K562 (cell line): Measurements from ENCODE around the gene SLC25A18. TPM values are rescaled to one million over a fixed set of nuclear protein-coding genes. Genes with fewer than 3 reads are reported as not detected.
A peak's percentile ranks its signal among the peaks of the same experiment; 100 is the strongest.

Experiments used
- ATAC-seq: fragments of 200-7000 bp; cut with Tn5 transposase; 3 replicates; pipeline ENCODE4 v1.9.1; 2020; ENCODE audit warnings: moderate library complexity
- BruUV-seq: library from RNA; stranded (reverse); fragments of 400-500 nt; replicated peaks from 2 replicates; lab custom pipeline; 2021; lab: Mats Ljungman, UMichigan
- CTCF ChIA-PET: fragments of 300-600 bp; formaldehyde crosslinking; extraction: SDS; loops from one replicate; lab custom pipeline; 2021; ENCODE audit warnings: low intra/inter-chr PET ratio; lab: Yijun Ruan, JAX
- POLR2A ChIA-PET: fragments of 300-600, 350-650 bp; sonication (Branson Sonifier 250); formaldehyde crosslinking; extraction: SDS; loops from one replicate; lab custom pipeline; 2021; ENCODE audit warnings: antibody characterized with exemption, inconsistent platforms; lab: Yijun Ruan, JAX
- DNase-seq, 4 experiments: peaks; one replicate each; pipeline versions ENCODE4 v3.0.0 to v3.0.0-alpha.2; 2011 to 2018; ENCODE audit warnings: low spot score in 3 of 4, mixed read lengths in 3 of 4; ENCODE audit errors: extremely low read depth in 1 of 4
- FAIRE-seq: peaks from 2 replicates; lab custom pipeline; 2011; peaks lifted over from hg19 to GRCh38; lab: Jason Lieb, UNC
- H2AFZ ChIP-seq: 2 replicates; pipeline ENCODE4 v1.6.0; 2011; ENCODE audit warnings: low read depth, low read length, control low read depth, inconsistent platforms
- H3K27ac ChIP-seq: fragments of 200-600 bp; 3 replicates; pipeline ENCODE4 v1.8.0; 2011; ENCODE audit warnings: low read depth, mild to moderate bottlenecking, control low read depth, inconsistent platforms, low read length, moderate library complexity, mixed read lengths; ENCODE audit errors: extremely low read depth
- H3K27me3 ChIP-seq, 2 experiments: fragments of 300-600 bp in 1 of 2; 2 replicates in 1 of 2; 3 replicates in 1 of 2; pipeline versions ENCODE4 v1.6.0 to v1.8.0; 2011; ENCODE audit warnings: inconsistent platforms in 2 of 2, low read length in 2 of 2, mild to moderate bottlenecking in 1 of 2, mixed read lengths in 1 of 2, moderate library complexity in 1 of 2; ENCODE audit not compliant: control insufficient read depth in 2 of 2, insufficient read depth in 2 of 2
- H3K36me3 ChIP-seq: fragments of 300-600 bp; 3 replicates; pipeline ENCODE4 v1.8.0; 2011; ENCODE audit warnings: mild to moderate bottlenecking, low read length, inconsistent platforms; ENCODE audit not compliant: control insufficient read depth, insufficient read depth
- H3K4me1 ChIP-seq, 2 experiments: fragments of 200-600 bp in 1 of 2; replicated peaks in 1 of 2; 2 replicates in 1 of 2; 3 replicates in 1 of 2; pipeline versions ENCODE4 v1.5.1 to v1.8.0; 2011; ENCODE audit warnings: inconsistent platforms in 2 of 2, low read length in 2 of 2, mild to moderate bottlenecking in 1 of 2, mixed read lengths in 1 of 2, moderate library complexity in 1 of 2; ENCODE audit not compliant: control insufficient read depth in 2 of 2, insufficient read depth in 2 of 2
- H3K4me2 ChIP-seq: 2 replicates; pipeline ENCODE4 v1.6.1; 2011; ENCODE audit warnings: low read length, control low read depth, inconsistent platforms, mixed read lengths; ENCODE audit not compliant: insufficient read depth
- H3K4me3 ChIP-seq: fragments of 200-600 bp; sonication (generic), shearing (Covaris generic); 2 replicates; pipeline ENCODE4 v1.5.1; 2016; ENCODE audit warnings: control low read depth, inconsistent platforms
- H3K79me2 ChIP-seq: fragments of 200-600 bp; 3 replicates; pipeline ENCODE4 v1.8.0; 2011; ENCODE audit warnings: low read length, inconsistent platforms; ENCODE audit not compliant: control insufficient read depth, insufficient read depth
- H3K9ac ChIP-seq, 2 experiments: 2 replicates each; pipeline versions ENCODE4 v1.6.0 to v1.6.1; 2011; ENCODE audit warnings: low read depth in 2 of 2, low read length in 2 of 2, control low read depth in 1 of 2, inconsistent platforms in 1 of 2, mild to moderate bottlenecking in 1 of 2, mixed read lengths in 1 of 2; ENCODE audit not compliant: insufficient read depth in 1 of 2
- H3K9me1 ChIP-seq: one replicate; pipeline ENCODE4 v1.6.0; 2011; ENCODE audit warnings: inconsistent platforms, mild to moderate bottlenecking, low read length, moderate library complexity; ENCODE audit not compliant: control insufficient read depth, insufficient read depth
- H3K9me3 ChIP-seq: replicated peaks from 2 replicates; pipeline ENCODE4 v1.5.1; 2011; ENCODE audit warnings: low read depth, low read length, inconsistent platforms; ENCODE audit not compliant: control insufficient read depth, insufficient read depth
- H4K20me1 ChIP-seq: replicated peaks from 2 replicates; pipeline ENCODE4 v1.6.1; 2011; ENCODE audit warnings: low read length, inconsistent platforms, mixed read lengths; ENCODE audit not compliant: control insufficient read depth, insufficient read depth
- C11orf30 ChIP-seq: fragments of 450-650 bp; IDR thresholded peaks from 2 replicates; pipeline ENCODE4 v1.6.1; 2016; ENCODE audit warnings: low read depth, mild to moderate bottlenecking
- ETV5 ChIP-seq: sonication (generic); formaldehyde crosslinking; IDR thresholded peaks from 2 replicates; pipeline ENCODE4 v1.4.0; 2020; ENCODE audit warnings: low read depth, mild to moderate bottlenecking, missing genetic modification reagents
- GABPA ChIP-seq: fragments of 200-800 bp; sonication (Bioruptor generic); conservative IDR thresholded peaks from 2 replicates; pipeline ENCODE4 v1.6.1; 2016; ENCODE audit warnings: low read depth, missing genetic modification characterization, missing compliant biosample characterization
- HMG20B ChIP-seq: fragments of 250-450 bp; sonication (Bioruptor Pico); IDR thresholded peaks from 2 replicates; pipeline ENCODE4 v1.5.0; 2021; ENCODE audit warnings: mild to moderate bottlenecking
- ZC3H11A ChIP-seq: IDR thresholded peaks from 2 replicates; pipeline ENCODE4 v1.6.1; 2012; ENCODE audit warnings: low read depth, low read length, improper control_type of control experiment
- ZNF121 ChIP-seq: sonication (generic); formaldehyde crosslinking; conservative IDR thresholded peaks from 2 replicates; pipeline ENCODE4 v1.8.0; 2022; ENCODE audit warnings: missing genetic modification reagents
- ZNF282 ChIP-seq: sonication (generic); formaldehyde crosslinking; IDR thresholded peaks from 2 replicates; pipeline ENCODE4 v1.8.1; 2023; ENCODE audit warnings: missing genetic modification reagents
- ZNF316 ChIP-seq: fragments of 450-650 bp; IDR thresholded peaks from 2 replicates; pipeline ENCODE4 v1.6.1; 2016
- WGBS: fragments of 100-300 bp; shearing (Covaris generic); methylation state at CpG from one replicate; pipeline ENCODE4 v1.1.6; 2016; ENCODE audit warnings: low coverage, mixed read lengths; ENCODE audit not compliant: insufficient coverage; ENCODE audit errors: missing lambda C conversion rate; 5-methylcytosine and 5-hydroxymethylcytosine counted together
- in situ Hi-C: fragments of 300-500 bp; cut with MboI; formaldehyde crosslinking; loops from 4 replicates; pipeline ENCODE4 v1.15.0; 2018; ENCODE audit warnings: inconsistent platforms, mixed read lengths
- intact Hi-C: fragments of 100-400 bp; cut with micrococcal nuclease; formaldehyde crosslinking; loops from 2 replicates; pipeline ENCODE4 v1.14.2; 2022
- polyA plus RNA-seq, 8 experiments: library from polyadenylated mRNA; depleted of rRNA in 4 of 8; stranded (reverse) in 5 of 8; unstranded in 3 of 8; fragments of >200 nt; fragmentation: Nextera tagmentation in 2 of 8; fragmentation: Illumina TruSeq in 1 of 8; extraction: Ambion mirVana in 2 of 8; extraction: Trizol in 1 of 8; gene quantifications; 2 replicates each; pipeline versions ENCODE4 v1.2.1 to v1.2.3, GENCODE V29; 2011 to 2014; ENCODE audit warnings: inconsistent platforms in 1 of 8, missing spikeins in 1 of 8
- total RNA-seq, 7 experiments: library from RNA; depleted of rRNA in 6 of 7; stranded (reverse); fragments of >200 nt in 6 of 7; fragmentation: Illumina TruSeq in 2 of 7; extraction: Trizol in 2 of 7; gene quantifications; 2 replicates each; pipeline versions ENCODE4 v1.2.1 to v1.2.3, GENCODE V29; 2011 to 2021; ENCODE audit warnings: low replicate concordance in 1 of 7
- TF ChIP-seq, protein P1 (sequence below), 2 experiments: fragments of 450-650 bp in 1 of 2; sonication (generic) in 1 of 2; formaldehyde crosslinking; conservative IDR thresholded peaks; 2 replicates each; pipeline versions ENCODE4 v1.4.0 to v1.8.1; 2020 to 2022; ENCODE audit warnings: mild to moderate bottlenecking in 1 of 2, missing genetic modification reagents in 1 of 2
- TF ChIP-seq, protein P2 (sequence below): sonication (generic); formaldehyde crosslinking; IDR thresholded peaks from 2 replicates; pipeline ENCODE4 v1.8.0; 2022; ENCODE audit warnings: missing genetic modification reagents, mild to moderate bottlenecking, borderline replicate concordance
- TF ChIP-seq, protein P3 (sequence below): sonication (generic); formaldehyde crosslinking; IDR thresholded peaks from 2 replicates; pipeline ENCODE4 v1.8.0; 2022; ENCODE audit warnings: mild to moderate bottlenecking, missing genetic modification reagents

SLC25A18 gene
- total and polyA plus RNA-seq, 9 of the 15 experiments (the other 6 are each of a cell fraction or from before 2014, with no cell fraction given): 0.04 TPM; not detected in 8

DNA sequence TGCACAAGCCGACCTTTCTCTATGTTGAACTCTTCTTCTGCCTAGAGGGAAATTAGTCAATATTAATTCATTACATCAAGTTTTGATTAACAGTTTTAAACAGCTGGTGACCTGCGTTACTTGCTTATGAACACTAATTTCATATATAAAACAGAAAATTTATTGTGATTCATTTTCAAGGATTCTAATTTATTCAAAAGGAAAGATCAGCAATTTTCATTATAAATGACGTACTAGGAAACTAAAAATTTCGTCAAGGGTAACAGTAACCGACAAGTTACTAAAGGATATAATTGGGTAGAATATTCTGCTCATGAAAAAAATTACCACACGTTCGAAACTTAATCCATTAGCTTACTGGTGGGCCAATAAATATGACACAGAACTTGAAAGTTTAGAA lies 50.0 kb downstream of the SLC25A18 start:
- Histone ChIP-seq H3K36me3 (peaks cover 69% of the 10 kb centered on the region), H3K4me2 (no peak overlapping the region), H3K9ac (no peak overlapping the region), H3K9me1 (no peaks in the 10 kb centered on the region), H3K4me3 (no peak overlapping the region), H3K4me1 (no peaks in the 10 kb centered on the region), H2AFZ (no peak overlapping the region), H3K27me3 (no peaks in the 10 kb centered on the region), H4K20me1 (no peaks in the 10 kb centered on the region), H3K79me2 (0 out of 3 replicates have a peak, but pooled peaks cover 2% of the 10 kb centered on the region), H3K27ac (no peak overlapping the region), H3K9me3 (no peaks in the 10 kb centered on the region)
- no peak for ATAC-seq
- CTCF ChIA-PET: no interaction called here
- BruUV-seq: no TSS peak
- intact Hi-C loops (no loop called here), in situ Hi-C loops (no loop called here)
- FAIRE-seq: no peak
- DNase-seq: no peak
- TF ChIP-seq C11orf30: peak; percentile 50
- peak; percentile 76 for TF ChIP-seq ZNF316
- TF ChIP-seq ZNF282 (CRISPR knock-in tag): no peak
- POLR2A ChIA-PET: no interaction called here
- WGBS: 88% methylated on average over 7 of the region's 7 CpGs

DNA sequence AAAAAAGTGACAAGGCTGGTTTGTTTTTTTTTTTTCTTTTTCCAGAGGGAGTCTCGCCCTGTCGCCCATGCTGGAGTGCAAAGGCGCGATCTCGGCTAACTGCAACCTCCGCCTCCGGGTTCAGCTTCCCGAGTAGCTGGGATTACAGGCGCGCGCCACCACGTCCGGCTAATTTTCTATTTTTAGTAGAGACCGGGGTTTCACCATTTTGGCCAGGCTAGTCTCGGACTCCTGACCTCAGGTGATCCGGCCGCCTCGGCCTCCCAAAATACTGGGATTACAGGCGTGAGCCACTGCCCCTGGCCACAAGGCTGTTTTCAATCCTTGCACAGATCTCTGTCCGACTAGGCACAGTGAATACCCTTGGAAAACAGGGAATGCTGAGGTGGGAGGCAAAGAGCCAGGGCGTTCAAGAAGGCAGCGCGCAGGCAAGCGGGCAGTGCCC lies 64.7 kb downstream of the SLC25A18 start:
- Histone ChIP-seq H3K27ac (peak overlapping the region; percentile 87), H3K36me3 (peaks cover 33% of the 10 kb centered on the region), H3K4me1 (peaks cover 17 to 19% of the 10 kb centered on the region in 2 experiments), H3K9me1 (no peaks in the 10 kb centered on the region), H3K79me2 (peaks cover 63% of the 10 kb centered on the region), H3K4me2 (peak overlapping the region; percentile 97), H3K27me3 (no peaks in the 10 kb centered on the region), H2AFZ (peak overlapping the region; percentile 80), H3K4me3 (peak overlapping the region; percentile 80), H4K20me1 (no peaks in the 10 kb centered on the region), H3K9ac (peak overlapping the region; percentile 95 to 99), H3K9me3 (no peaks in the 10 kb centered on the region)
- WGBS: 2% methylated on average over 23 of the region's 24 CpGs
- ATAC-seq: no peak
- BruUV-seq: TSS peak; percentile 89
- no peak for FAIRE-seq
- intact Hi-C loops (no loop called here), in situ Hi-C loops (no loop called here)
- ChIA-PET CTCF (no interaction called here), POLR2A (no interaction called here)
- no peak for DNase-seq
- TF ChIP-seq, protein P1, sequence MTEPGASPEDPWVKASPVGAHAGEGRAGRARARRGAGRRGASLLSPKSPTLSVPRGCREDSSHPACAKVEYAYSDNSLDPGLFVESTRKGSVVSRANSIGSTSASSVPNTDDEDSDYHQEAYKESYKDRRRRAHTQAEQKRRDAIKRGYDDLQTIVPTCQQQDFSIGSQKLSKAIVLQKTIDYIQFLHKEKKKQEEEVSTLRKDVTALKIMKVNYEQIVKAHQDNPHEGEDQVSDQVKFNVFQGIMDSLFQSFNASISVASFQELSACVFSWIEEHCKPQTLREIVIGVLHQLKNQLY (CRISPR knock-in tag; conservative IDR thresholded peaks at IDR 0.05): 0 out of 4 replicates have a peak, but pooled peaks of 1 of the 2 experiments have one; percentile 18
- TF ChIP-seq GABPA: no peak
- TF ChIP-seq HMG20B (CRISPR knock-in tag): peak; percentile 77; the same call in 1 of the 2 replicates
- TF ChIP-seq, protein P2, sequence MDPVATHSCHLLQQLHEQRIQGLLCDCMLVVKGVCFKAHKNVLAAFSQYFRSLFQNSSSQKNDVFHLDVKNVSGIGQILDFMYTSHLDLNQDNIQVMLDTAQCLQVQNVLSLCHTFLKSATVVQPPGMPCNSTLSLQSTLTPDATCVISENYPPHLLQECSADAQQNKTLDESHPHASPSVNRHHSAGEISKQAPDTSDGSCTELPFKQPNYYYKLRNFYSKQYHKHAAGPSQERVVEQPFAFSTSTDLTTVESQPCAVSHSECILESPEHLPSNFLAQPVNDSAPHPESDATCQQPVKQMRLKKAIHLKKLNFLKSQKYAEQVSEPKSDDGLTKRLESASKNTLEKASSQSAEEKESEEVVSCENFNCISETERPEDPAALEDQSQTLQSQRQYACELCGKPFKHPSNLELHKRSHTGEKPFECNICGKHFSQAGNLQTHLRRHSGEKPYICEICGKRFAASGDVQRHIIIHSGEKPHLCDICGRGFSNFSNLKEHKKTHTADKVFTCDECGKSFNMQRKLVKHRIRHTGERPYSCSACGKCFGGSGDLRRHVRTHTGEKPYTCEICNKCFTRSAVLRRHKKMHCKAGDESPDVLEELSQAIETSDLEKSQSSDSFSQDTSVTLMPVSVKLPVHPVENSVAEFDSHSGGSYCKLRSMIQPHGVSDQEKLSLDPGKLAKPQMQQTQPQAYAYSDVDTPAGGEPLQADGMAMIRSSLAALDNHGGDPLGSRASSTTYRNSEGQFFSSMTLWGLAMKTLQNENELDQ (CRISPR knock-in tag): peak; percentile 84; the same call in 1 of the 2 replicates
- 0 out of 2 replicates have a peak, but pooled peaks have one; percentile 21 for TF ChIP-seq ZNF121 (CRISPR knock-in tag)
- TF ChIP-seq ETV5 (CRISPR knock-in tag): peak; percentile 27; the same call in 1 of the 2 replicates
- TF ChIP-seq, protein P3, sequence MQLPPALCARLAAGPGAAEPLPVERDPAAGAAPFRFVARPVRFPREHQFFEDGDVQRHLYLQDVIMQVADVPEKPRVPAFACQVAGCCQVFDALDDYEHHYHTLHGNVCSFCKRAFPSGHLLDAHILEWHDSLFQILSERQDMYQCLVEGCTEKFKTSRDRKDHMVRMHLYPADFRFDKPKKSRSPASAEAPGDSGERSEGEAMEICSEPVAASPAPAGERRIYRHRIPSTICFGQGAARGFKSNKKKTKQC (CRISPR knock-in tag): peak; percentile 72; the same call in 1 of the 2 replicates
- no peak for TF ChIP-seq ZC3H11A
